Lower lobe of right lung (tissue), 2 donors: ENCODE data around the gene ZNF215. TPM values are rescaled to one million over a fixed set of nuclear protein-coding genes. Genes with fewer than 3 reads are reported as not detected.

Experiments used
- ATAC-seq, 2 donors: fragments of 200-7000 bp; cut with Tn5 transposase; one replicate each; pipeline ENCODE4 v1.9.1; 2020 to 2022; ENCODE audit warnings: mild to moderate bottlenecking in 2 of 2, moderate library complexity in 2 of 2
- DNase-seq: peaks from one replicate; pipeline ENCODE4 v3.0.0-alpha.2; 2020
- H3K27ac ChIP-seq: fragments of 200-600 bp; one replicate; pipeline ENCODE4 v1.8.0; 2022
- H3K27me3 ChIP-seq: fragments of 200-600 bp; one replicate; pipeline ENCODE4 v1.8.0; 2022; ENCODE audit warnings: low read depth
- H3K36me3 ChIP-seq: fragments of 200-600 bp; one replicate; pipeline ENCODE4 v1.8.0; 2022; ENCODE audit warnings: mild to moderate bottlenecking
- H3K4me1 ChIP-seq: fragments of 200-600 bp; one replicate; pipeline ENCODE4 v1.8.0; 2022
- H3K4me3 ChIP-seq: fragments of 200-600 bp; one replicate; pipeline ENCODE4 v1.8.0; 2022; ENCODE audit warnings: mild to moderate bottlenecking
- H3K9me3 ChIP-seq: fragments of 200-600 bp; one replicate; pipeline ENCODE4 v1.8.0; 2022
- intact Hi-C: fragments of 100-400 bp; cut with DNase I; formaldehyde crosslinking; loops from one replicate; pipeline ENCODE4 v1.11.0; 2022
- total RNA-seq: library from RNA; stranded (reverse); fragmentation: NEBNext Ultra II Directional; extraction: Animal tissue kit (Norgen Biotek cat#: 25700); gene quantifications from one replicate; pipeline ENCODE4 v1.2.1, GENCODE V29; 2021
- TF ChIP-seq, protein P1 (sequence below): fragments of 200-600 bp; IDR thresholded peaks from one replicate; pipeline ENCODE4 v1.8.0; 2022; ENCODE audit warnings: antibody characterized with exemption, mild to moderate bottlenecking
- donor health status: DM: no; HTN: yes; CAD: no; lungs with severe emphysema.

ZNF215 gene
- total RNA-seq, 1 donor from 2014 or later: 2.3 TPM

DNA sequence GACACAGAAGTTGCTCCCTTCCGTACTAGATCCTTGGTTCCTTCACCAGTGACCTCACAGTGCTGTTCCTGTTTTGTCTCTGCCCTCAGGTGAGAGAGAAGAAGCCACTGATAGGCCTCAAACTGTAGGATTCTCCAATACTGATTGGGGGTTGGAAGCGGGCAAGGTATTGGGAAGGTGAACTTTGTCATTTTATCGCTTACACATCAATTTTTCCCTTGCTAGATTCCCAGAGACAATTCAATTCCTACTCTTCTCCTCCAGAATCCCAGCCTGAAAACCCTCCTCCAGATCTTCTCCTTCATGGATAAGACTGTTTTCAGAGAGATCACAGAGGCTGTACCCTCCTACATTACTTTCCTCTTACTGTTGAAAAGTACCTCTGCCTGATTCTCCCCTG is 14.8 kb upstream of the ZNF215 start:
- ATAC-seq (no peak), DNase-seq (no peak)
- Histone ChIP-seq H3K27ac (no peak overlapping the region), H3K9me3 (no peaks in the 10 kb centered on the region), H3K27me3 (no peaks in the 10 kb centered on the region), H3K36me3 (no peaks in the 10 kb centered on the region), H3K4me3 (no peak overlapping the region), H3K4me1 (no peaks in the 10 kb centered on the region)
- intact Hi-C loops: no loop called here
- TF ChIP-seq, protein P1, sequence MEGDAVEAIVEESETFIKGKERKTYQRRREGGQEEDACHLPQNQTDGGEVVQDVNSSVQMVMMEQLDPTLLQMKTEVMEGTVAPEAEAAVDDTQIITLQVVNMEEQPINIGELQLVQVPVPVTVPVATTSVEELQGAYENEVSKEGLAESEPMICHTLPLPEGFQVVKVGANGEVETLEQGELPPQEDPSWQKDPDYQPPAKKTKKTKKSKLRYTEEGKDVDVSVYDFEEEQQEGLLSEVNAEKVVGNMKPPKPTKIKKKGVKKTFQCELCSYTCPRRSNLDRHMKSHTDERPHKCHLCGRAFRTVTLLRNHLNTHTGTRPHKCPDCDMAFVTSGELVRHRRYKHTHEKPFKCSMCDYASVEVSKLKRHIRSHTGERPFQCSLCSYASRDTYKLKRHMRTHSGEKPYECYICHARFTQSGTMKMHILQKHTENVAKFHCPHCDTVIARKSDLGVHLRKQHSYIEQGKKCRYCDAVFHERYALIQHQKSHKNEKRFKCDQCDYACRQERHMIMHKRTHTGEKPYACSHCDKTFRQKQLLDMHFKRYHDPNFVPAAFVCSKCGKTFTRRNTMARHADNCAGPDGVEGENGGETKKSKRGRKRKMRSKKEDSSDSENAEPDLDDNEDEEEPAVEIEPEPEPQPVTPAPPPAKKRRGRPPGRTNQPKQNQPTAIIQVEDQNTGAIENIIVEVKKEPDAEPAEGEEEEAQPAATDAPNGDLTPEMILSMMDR: no peak

DNA sequence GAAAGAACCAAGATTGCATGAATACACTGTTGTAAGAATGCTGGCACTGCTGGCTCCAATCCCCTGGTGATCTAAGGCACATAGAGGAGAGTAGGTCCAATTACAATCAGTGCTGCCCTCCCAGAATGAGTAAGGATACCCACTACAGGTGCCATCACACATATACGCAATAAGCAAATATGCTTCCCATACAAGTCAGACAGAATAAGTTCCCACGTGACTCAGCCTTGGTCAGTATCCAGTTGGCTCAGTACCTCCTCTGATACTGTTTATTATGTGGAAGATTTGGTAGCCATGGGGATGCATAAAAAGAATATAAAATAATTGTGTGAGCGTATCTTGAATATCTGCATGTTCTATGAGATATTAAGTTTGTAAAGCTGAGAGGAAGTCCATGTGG is 14.3 kb upstream of the ZNF215 start:
- no peak for ATAC-seq
- H3K27ac ChIP-seq: no peak overlapping the region
- intact Hi-C loops: no loop called here
- H3K9me3 ChIP-seq: no peaks in the 10 kb centered on the region
- no peaks in the 10 kb centered on the region for H3K4me1 ChIP-seq
- no peaks in the 10 kb centered on the region for H3K36me3 ChIP-seq
- TF ChIP-seq, protein P1: no peak
- H3K4me3 ChIP-seq: no peak overlapping the region
- no peaks in the 10 kb centered on the region for H3K27me3 ChIP-seq
- no peak for DNase-seq

DNA sequence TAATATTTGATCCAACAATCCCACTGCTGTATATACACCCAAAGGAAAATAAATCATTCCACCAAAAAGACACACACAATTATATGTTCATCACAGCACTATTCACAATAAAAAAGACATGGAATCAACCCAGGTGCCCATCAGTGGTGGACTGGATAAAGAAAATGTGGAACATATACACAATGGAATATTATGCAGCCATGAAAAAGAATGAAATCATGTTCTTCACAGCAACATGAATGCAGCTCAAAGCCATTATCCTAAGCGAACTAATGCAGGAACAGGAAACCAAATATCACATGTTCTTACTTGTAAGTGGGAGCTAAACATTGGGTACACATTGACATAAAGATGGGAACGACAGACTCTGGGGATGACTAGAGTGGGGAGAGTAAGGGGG is 6.5 kb upstream of the ZNF215 start:
- ATAC-seq: no peak
- intact Hi-C loops: no loop called here
- TF ChIP-seq, protein P1: no peak

DNA sequence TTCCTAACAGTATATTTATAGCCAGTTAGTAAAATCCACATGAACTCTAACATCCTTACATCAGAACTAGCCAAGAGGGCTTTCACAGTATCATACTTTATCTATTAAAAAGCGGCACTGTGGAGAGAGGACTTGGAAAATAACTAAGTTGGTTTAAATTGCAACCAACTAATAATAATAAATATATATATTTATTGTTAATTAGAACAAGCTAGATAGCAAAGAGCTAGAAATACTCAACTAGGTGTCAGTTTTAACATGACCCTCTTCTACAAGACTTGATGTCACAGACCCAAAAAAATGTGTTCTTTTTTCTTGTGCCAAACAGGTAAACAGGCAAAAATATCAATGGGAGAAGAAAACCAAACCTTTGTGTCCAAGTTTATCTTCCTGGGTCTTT is 5.5 kb upstream of the ZNF215 start, which contains the start of gene OR2D3:
OR2D3 (plus strand) TSS at position 301 of the 400 bp plus-strand sequence; CDS start at position 301, 0 bp downstream.
- Histone ChIP-seq H3K27me3 (no peaks in the 10 kb centered on the region), H3K4me1 (no peaks in the 10 kb centered on the region), H3K36me3 (no peaks in the 10 kb centered on the region), H3K4me3 (no peak within 1 kb of the TSS), H3K9me3 (no peaks in the 10 kb centered on the region), H3K27ac (no peak within 1 kb of the TSS)
- TF ChIP-seq, protein P1: no peak
- DNase-seq (no peak), ATAC-seq (no peak)
- intact Hi-C loops: no loop called here

More for the DNA sequence above, 6.5 kb upstream of the ZNF215 start:
- Histone ChIP-seq H3K36me3 (no peaks in the 10 kb centered on the region), H3K9me3 (no peaks in the 10 kb centered on the region), H3K27ac (no peak overlapping the region), H3K27me3 (no peaks in the 10 kb centered on the region), H3K4me3 (no peak overlapping the region), H3K4me1 (no peaks in the 10 kb centered on the region)
- no peak for DNase-seq

DNA sequence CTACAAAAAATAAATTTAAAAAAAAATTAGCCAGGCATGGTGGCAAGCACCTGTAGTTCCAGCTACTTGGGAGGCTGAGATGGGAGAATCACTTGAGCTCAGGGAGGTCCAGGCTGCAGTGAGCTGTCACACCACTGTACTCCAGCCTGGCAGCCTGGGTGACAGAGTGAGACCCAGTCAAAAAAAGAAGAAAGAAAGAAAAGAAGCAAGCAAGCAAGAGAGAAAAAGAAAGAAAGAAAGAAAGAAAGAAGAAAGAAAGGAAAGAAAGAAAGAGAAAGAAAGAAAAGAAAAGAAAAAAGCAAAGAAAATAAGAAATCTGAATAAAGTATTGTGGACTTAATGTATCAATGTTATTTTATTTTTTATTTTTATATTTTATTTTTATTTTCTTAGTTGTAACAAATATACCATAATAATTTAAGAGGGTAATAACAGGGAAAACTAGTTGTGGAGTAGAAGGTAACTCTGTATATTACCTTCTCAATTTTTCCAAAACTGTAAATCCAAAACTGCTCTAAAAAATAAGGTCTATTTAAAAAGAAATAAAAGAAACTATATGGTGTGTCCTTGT is 1.1 kb upstream of the ZNF215 start:
- H3K27ac ChIP-seq: no peak overlapping the region
- no peaks in the 10 kb centered on the region for H3K27me3 ChIP-seq
- no peak overlapping the region for H3K4me3 ChIP-seq
- H3K36me3 ChIP-seq: no peaks in the 10 kb centered on the region
- intact Hi-C loops: no loop called here
- no peaks in the 10 kb centered on the region for H3K9me3 ChIP-seq
- peaks cover 12% of the 10 kb centered on the region for H3K4me1 ChIP-seq
- no peak for ATAC-seq
- TF ChIP-seq, protein P1: no peak
- no peak for DNase-seq
